Common myeloid progenitor, CD34-positive (primary cell): Measurements from ENCODE around the gene OR10J5. TPM values are rescaled to one million over a fixed set of nuclear protein-coding genes. Genes with fewer than 3 reads are reported as not detected.

ENCODE experiments used
- CTCF ChIA-PET: fragments of 350-600 bp; sonication (Branson Sonifier 250); formaldehyde crosslinking; loops from one replicate; lab custom pipeline; 2021; ENCODE audit warnings: antibody characterized with exemption; lab: Charles Lee
- POLR2A ChIA-PET: fragments of 350-600 bp; sonication (Branson Sonifier 250); formaldehyde crosslinking; loops from one replicate; lab custom pipeline; 2021; ENCODE audit warnings: antibody characterized with exemption; lab: Charles Lee
- DNase-seq, 3 donors: peaks; one replicate each; pipeline versions ENCODE4 v3.0.0 to v3.0.0-alpha.2; 2013
- H3K27ac ChIP-seq, 2 experiments: 1 replicate in 1 of 2; 2 replicates in 1 of 2; pipeline ENCODE4 v1.7.0; 2013; ENCODE audit warnings: inconsistent platforms in 2 of 2, low read length in 2 of 2, mild to moderate bottlenecking in 2 of 2, low read depth in 1 of 2, moderate library complexity in 1 of 2; ENCODE audit not compliant: severe bottlenecking in 2 of 2, insufficient read depth in 1 of 2, poor library complexity in 1 of 2
- H3K27me3 ChIP-seq, 5 experiments: replicated peaks in 2 of 5; 1 replicate in 3 of 5; 2 replicates in 2 of 5; pipeline versions ENCODE4 v1.6.1 to v1.7.0; 2013; ENCODE audit warnings: low read length in 4 of 5, mild to moderate bottlenecking in 2 of 5, moderate library complexity in 2 of 5, inconsistent platforms in 1 of 5; ENCODE audit not compliant: insufficient read depth in 5 of 5, control insufficient read depth in 4 of 5
- H3K36me3 ChIP-seq, 4 experiments: 1 replicate in 2 of 4; 2 replicates in 2 of 4; pipeline versions ENCODE4 v1.6.1 to v1.7.0; 2013; ENCODE audit warnings: low read length in 3 of 4, control low read depth in 1 of 4, mild to moderate bottlenecking in 1 of 4; ENCODE audit not compliant: control insufficient read depth in 4 of 4, insufficient read depth in 4 of 4
- H3K4me1 ChIP-seq, 4 experiments: 1 replicate in 3 of 4; 2 replicates in 1 of 4; pipeline versions ENCODE4 v1.6.1 to v1.7.1; 2013; ENCODE audit warnings: low read length in 3 of 4, mild to moderate bottlenecking in 3 of 4, control low read depth in 1 of 4, inconsistent platforms in 1 of 4, moderate library complexity in 1 of 4; ENCODE audit not compliant: control insufficient read depth in 4 of 4, insufficient read depth in 4 of 4; ENCODE audit errors: control extremely low read depth in 1 of 4
- H3K4me3 ChIP-seq, 7 experiments: 1 replicate in 4 of 7; 2 replicates in 3 of 7; pipeline versions ENCODE4 v1.5.1 to v1.7.0; 2013; ENCODE audit warnings: mild to moderate bottlenecking in 7 of 7, low read length in 6 of 7, moderate library complexity in 6 of 7, inconsistent platforms in 2 of 7, low read depth in 2 of 7, control low read depth in 1 of 7; ENCODE audit not compliant: insufficient read depth in 4 of 7, control insufficient read depth in 1 of 7; ENCODE audit errors: extremely low read depth in 1 of 7
- H3K9me3 ChIP-seq, 5 experiments: 1 replicate in 4 of 5; 2 replicates in 1 of 5; pipeline versions ENCODE4 v1.6.1 to v1.7.1; 2013; ENCODE audit warnings: low read length in 4 of 5, mild to moderate bottlenecking in 2 of 5, inconsistent platforms in 1 of 5, low read depth in 1 of 5, moderate library complexity in 1 of 5; ENCODE audit not compliant: control insufficient read depth in 4 of 5, insufficient read depth in 2 of 5; ENCODE audit errors: control extremely low read depth in 1 of 5
- WGBS: methylation state at CpG from one replicate; pipeline ENCODE4 v1.1.5; 2013; ENCODE audit not compliant: insufficient coverage; 5-methylcytosine and 5-hydroxymethylcytosine counted together
- polyA plus RNA-seq: library from polyadenylated mRNA; unstranded; fragments of 120-200 nt; gene quantifications from one replicate; pipeline ENCODE4 v1.2.1, GENCODE V29; 2013

OR10J5 gene, protein sequence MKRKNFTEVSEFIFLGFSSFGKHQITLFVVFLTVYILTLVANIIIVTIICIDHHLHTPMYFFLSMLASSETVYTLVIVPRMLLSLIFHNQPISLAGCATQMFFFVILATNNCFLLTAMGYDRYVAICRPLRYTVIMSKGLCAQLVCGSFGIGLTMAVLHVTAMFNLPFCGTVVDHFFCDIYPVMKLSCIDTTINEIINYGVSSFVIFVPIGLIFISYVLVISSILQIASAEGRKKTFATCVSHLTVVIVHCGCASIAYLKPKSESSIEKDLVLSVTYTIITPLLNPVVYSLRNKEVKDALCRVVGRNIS
- not detected for polyA plus RNA-seq

GRCh38 chr1:159535907-159536306 is at the start of gene OR10J5:
Gene OR10J5 (minus strand): TSS chr1:159536007. CDS start chr1:159536007, 0 bp downstream.
- CTCF ChIA-PET = no interaction called here
- peaks cover 0 to 5% (median 0%) of the 10 kb centered on the region in 5 experiments for H3K9me3 ChIP-seq
- no peak within 1 kb of the TSS for H3K27ac ChIP-seq
- no CpG with 5 or more reads among the region's 1 CpG for WGBS
- no peaks in the 10 kb centered on the region for H3K27me3 ChIP-seq
- no peaks in the 10 kb centered on the region for H3K36me3 ChIP-seq
- DNase-seq = no peak
- no peak within 1 kb of the TSS for H3K4me3 ChIP-seq
- H3K4me1 ChIP-seq = no peaks in the 10 kb centered on the region
- POLR2A ChIA-PET = no interaction called here

- 85% methylated on average over 2 of the region's 2 CpGs for WGBS
Observed at GRCh38 chr1:159584536-159584935, 48.7 kb upstream of the OR10J5 start.

GRCh38 chr1:159581422-159581821 is 45.6 kb upstream of the OR10J5 start:
- ChIA-PET CTCF (no interaction called here), POLR2A (no interaction called here)
- no peaks in the 10 kb centered on the region for H3K4me1 ChIP-seq
- H3K9me3 ChIP-seq = no peaks in the 10 kb centered on the region
- no peak for DNase-seq
- H3K27ac ChIP-seq = no peak overlapping the region
- H3K27me3 ChIP-seq = peaks cover 0 to 2% (median 0%) of the 10 kb centered on the region in 5 experiments
- no peak overlapping the region for H3K4me3 ChIP-seq
- WGBS = no CpG with 5 or more reads among the region's 1 CpG
- no peaks in the 10 kb centered on the region for H3K36me3 ChIP-seq

More at GRCh38 chr1:159584536-159584935, 48.7 kb upstream of the OR10J5 start:
- no peaks in the 10 kb centered on the region for H3K36me3 ChIP-seq
- no peak overlapping the region for H3K4me3 ChIP-seq
- no peaks in the 10 kb centered on the region for H3K9me3 ChIP-seq
- POLR2A ChIA-PET = no interaction called here
- no peak overlapping the region for H3K27ac ChIP-seq
- CTCF ChIA-PET = no interaction called here
- DNase-seq = no peak
- peaks cover 0 to 2% (median 0%) of the 10 kb centered on the region in 5 experiments for H3K27me3 ChIP-seq
- H3K4me1 ChIP-seq = no peaks in the 10 kb centered on the region

DNA sequence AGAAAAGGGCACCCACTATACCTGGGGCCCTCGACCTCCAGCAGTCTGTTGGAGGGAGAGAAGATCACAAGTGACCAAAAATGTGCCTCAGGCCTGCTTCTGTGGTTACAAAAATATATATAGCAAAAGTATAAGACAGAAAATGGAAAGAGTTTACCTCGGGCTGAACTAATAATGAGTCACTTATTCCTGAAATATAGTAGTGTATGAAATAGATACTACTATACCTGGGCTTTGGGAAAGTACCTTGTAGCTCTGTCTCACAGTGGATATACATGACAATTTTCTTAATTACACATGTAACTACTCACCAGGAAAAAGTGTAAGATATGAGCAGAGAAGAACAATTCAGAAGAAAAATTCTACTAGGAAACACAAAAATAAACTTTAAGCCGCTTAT is 44.5 kb upstream of the OR10J5 start:
- Histone ChIP-seq H3K27ac (no peak overlapping the region), H3K27me3 (peaks cover 0 to 2% (median 0%) of the 10 kb centered on the region in 5 experiments), H3K4me1 (no peaks in the 10 kb centered on the region), H3K9me3 (peaks cover 0 to 1% (median 0%) of the 10 kb centered on the region in 5 experiments), H3K36me3 (no peaks in the 10 kb centered on the region), H3K4me3 (no peak overlapping the region)
- WGBS = no CpG with 5 or more reads among the region's 3 CpGs
- ChIA-PET POLR2A (no interaction called here), CTCF (no interaction called here)
- no peak for DNase-seq

GRCh38 chr1:159577446-159577845 is 41.6 kb upstream of the OR10J5 start:
- no peaks in the 10 kb centered on the region for H3K4me1 ChIP-seq
- H3K27me3 ChIP-seq = no peaks in the 10 kb centered on the region
- H3K27ac ChIP-seq = no peak overlapping the region
- H3K4me3 ChIP-seq = no peak overlapping the region
- H3K9me3 ChIP-seq = peaks cover 0 to 3% (median 0%) of the 10 kb centered on the region in 5 experiments
- no peaks in the 10 kb centered on the region for H3K36me3 ChIP-seq
- ChIA-PET CTCF (no interaction called here), POLR2A (no interaction called here)
- no peak for DNase-seq
- 100% methylated on average over 1 of the region's 3 CpGs for WGBS

GRCh38 chr1:159562680-159563079 is 26.9 kb upstream of the OR10J5 start:
- 50% methylated on average over 1 of the region's 1 CpG for WGBS
- H3K4me3 ChIP-seq = no peak overlapping the region
- ChIA-PET POLR2A (no interaction called here), CTCF (interaction anchor here (0.8 kb wide), 1 partner anchor 69 kb away, joined by 3 read pairs; no protein-coding TSS in a partner anchor)
- H3K4me1 ChIP-seq = no peaks in the 10 kb centered on the region
- H3K27ac ChIP-seq = no peak overlapping the region
- DNase-seq = no peak
- H3K27me3 ChIP-seq = no peaks in the 10 kb centered on the region
- peaks cover 0 to 9% (median 0%) of the 10 kb centered on the region in 5 experiments for H3K9me3 ChIP-seq
- no peaks in the 10 kb centered on the region for H3K36me3 ChIP-seq

- no peak for DNase-seq
- ChIA-PET CTCF (no interaction called here), POLR2A (no interaction called here)
- no peaks in the 10 kb centered on the region for H3K4me1 ChIP-seq
- H3K36me3 ChIP-seq = no peaks in the 10 kb centered on the region
- no peaks in the 10 kb centered on the region for H3K27me3 ChIP-seq
- H3K27ac ChIP-seq = no peak overlapping the region
- H3K9me3 ChIP-seq = peaks cover 0 to 9% (median 0%) of the 10 kb centered on the region in 5 experiments
- no peak overlapping the region for H3K4me3 ChIP-seq
Observed at GRCh38 chr1:159561497-159561896, 25.7 kb upstream of the OR10J5 start.
